Measurements from ENCODE around the gene RTN4.
"Not testable (repeated sequence)": the region's sequence is repeated elsewhere in the genome, so short reads cannot be mapped to it uniquely, and the experiment has no call there.

Gene RTN4

DNA sequence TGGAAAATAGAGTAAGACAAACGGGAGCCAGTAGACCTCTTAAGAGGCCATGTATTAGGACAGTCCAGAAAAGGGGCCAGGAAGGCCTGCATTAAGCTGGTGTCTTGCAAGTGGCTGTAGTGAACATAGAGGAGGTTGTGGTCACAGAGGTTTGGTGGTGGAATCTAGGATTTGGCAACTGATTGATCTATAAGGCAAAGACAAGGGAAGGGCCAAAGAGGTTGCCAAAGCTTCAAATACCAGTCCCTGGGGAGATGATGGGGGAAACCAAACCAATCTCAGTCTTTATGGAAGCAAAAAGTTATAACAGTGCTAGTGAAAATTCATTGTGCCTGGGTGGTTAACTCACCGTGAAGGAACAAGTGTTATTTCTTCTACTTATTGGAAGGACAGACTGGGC is 28.7 kb upstream of the RTN4 start:
- no peaks in the 10 kb centered on the region for H3K36me3 ChIP-seq (ENCODE audit: control insufficient read depth, insufficient read depth, low read length)
- TF ChIP-seq, protein P1, sequence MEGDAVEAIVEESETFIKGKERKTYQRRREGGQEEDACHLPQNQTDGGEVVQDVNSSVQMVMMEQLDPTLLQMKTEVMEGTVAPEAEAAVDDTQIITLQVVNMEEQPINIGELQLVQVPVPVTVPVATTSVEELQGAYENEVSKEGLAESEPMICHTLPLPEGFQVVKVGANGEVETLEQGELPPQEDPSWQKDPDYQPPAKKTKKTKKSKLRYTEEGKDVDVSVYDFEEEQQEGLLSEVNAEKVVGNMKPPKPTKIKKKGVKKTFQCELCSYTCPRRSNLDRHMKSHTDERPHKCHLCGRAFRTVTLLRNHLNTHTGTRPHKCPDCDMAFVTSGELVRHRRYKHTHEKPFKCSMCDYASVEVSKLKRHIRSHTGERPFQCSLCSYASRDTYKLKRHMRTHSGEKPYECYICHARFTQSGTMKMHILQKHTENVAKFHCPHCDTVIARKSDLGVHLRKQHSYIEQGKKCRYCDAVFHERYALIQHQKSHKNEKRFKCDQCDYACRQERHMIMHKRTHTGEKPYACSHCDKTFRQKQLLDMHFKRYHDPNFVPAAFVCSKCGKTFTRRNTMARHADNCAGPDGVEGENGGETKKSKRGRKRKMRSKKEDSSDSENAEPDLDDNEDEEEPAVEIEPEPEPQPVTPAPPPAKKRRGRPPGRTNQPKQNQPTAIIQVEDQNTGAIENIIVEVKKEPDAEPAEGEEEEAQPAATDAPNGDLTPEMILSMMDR (IDR thresholded peaks at IDR 0.05; ENCODE audit: insufficient read depth, low read length, poor library complexity, severe bottlenecking), result no peak
- H3K27me3 ChIP-seq (replicated peaks; ENCODE audit: control insufficient read depth, insufficient read depth, low read length), result no peaks in the 10 kb centered on the region
- H3K4me3 ChIP-seq (replicated peaks; ENCODE audit: low read depth, low read length), result no peak overlapping the region
- DNase-seq (ENCODE audit: extremely low read depth, insufficient read length), result no peak

GRCh38 chr2:55076721-55077120 is 26.5 kb upstream of the RTN4 start:
- H3K27me3 ChIP-seq (replicated peaks; ENCODE audit: control insufficient read depth, insufficient read depth, low read length), result no peaks in the 10 kb centered on the region
- TF ChIP-seq, protein P1 (IDR thresholded peaks at IDR 0.05; ENCODE audit: insufficient read depth, low read length, poor library complexity, severe bottlenecking), result no peak
- no peak for DNase-seq (ENCODE audit: extremely low read depth, insufficient read length)
- H3K4me3 ChIP-seq (replicated peaks; ENCODE audit: low read depth, low read length), result no peak overlapping the region
- no peaks in the 10 kb centered on the region for H3K36me3 ChIP-seq (ENCODE audit: control insufficient read depth, insufficient read depth, low read length)

DNA sequence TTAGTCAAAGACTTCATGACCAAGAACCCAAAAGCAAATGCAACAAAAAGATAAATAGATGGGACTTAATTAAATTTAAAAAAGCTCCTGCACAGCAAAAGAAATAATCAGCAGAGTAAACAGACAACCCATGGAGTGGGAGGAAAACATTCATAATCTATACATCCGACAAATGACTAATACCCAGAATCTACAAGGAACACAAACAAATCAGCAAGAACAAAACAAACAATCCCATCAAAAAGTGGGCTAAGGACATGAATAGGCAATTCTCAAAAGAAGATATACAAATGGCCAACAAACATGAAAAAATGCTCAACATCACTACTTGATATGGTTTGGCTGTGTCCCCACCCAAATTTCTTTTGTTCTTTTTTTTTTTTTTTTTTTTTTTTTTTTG is 25.8 kb upstream of the RTN4 start:
- not testable (repeated sequence) for H3K4me3 ChIP-seq (replicated peaks; ENCODE audit: low read depth, low read length); DNase-seq (ENCODE audit: extremely low read depth, insufficient read length); H3K27me3 ChIP-seq (replicated peaks; ENCODE audit: control insufficient read depth, insufficient read depth, low read length); H3K36me3 ChIP-seq (ENCODE audit: control insufficient read depth, insufficient read depth, low read length)

GRCh38 chr2:55073000-55073983 is 23.0 kb upstream of the RTN4 start:
- no peak overlapping the region for H3K4me3 ChIP-seq (replicated peaks; ENCODE audit: low read depth, low read length)
- no peaks in the 10 kb centered on the region for H3K27me3 ChIP-seq (replicated peaks; ENCODE audit: control insufficient read depth, insufficient read depth, low read length)
- no peaks in the 10 kb centered on the region for H3K36me3 ChIP-seq (ENCODE audit: control insufficient read depth, insufficient read depth, low read length)
- TF ChIP-seq, protein P1 (IDR thresholded peaks at IDR 0.05; ENCODE audit: insufficient read depth, low read length, poor library complexity, severe bottlenecking), result no peak
- DNase-seq (ENCODE audit: extremely low read depth, insufficient read length), result no peak

DNA sequence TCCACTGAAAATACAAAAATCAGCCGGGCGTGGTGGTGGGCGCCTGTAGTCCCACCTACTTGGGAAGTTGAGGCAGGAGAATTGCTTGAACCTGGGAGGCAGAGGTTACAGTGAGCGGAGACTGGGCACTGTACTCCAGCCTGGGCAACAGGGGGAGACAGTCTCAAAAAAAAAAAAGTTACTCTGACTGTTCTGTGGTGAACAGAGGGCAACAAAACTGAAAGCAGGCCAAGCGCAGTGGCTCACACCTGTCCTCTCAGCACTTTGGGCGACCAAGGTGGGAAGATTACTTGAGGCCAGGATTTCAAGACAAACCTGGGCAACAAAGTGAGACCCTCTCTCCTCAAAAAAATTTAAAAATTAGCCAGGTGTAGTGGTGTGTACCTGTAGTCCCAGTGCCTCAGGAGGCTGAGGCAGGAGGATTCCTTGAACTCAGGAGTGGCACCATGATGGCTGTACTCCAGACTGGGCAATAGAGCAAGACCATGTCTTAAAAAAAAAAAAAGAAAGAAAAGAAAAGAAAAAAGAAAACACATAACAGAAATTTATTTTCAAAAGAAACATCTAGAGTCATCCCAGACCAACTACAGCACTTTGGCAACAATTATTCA is 13.6 kb upstream of the RTN4 start:
- Histone ChIP-seq H3K27me3 (replicated peaks; ENCODE audit: control insufficient read depth, insufficient read depth, low read length) (no peaks in the 10 kb centered on the region), H3K36me3 (ENCODE audit: control insufficient read depth, insufficient read depth, low read length) (no peaks in the 10 kb centered on the region), H3K4me3 (replicated peaks; ENCODE audit: low read depth, low read length) (no peak overlapping the region)
- TF ChIP-seq, protein P1 (IDR thresholded peaks at IDR 0.05; ENCODE audit: insufficient read depth, low read length, poor library complexity, severe bottlenecking), result no peak
- DNase-seq (ENCODE audit: extremely low read depth, insufficient read length), result no peak

DNA sequence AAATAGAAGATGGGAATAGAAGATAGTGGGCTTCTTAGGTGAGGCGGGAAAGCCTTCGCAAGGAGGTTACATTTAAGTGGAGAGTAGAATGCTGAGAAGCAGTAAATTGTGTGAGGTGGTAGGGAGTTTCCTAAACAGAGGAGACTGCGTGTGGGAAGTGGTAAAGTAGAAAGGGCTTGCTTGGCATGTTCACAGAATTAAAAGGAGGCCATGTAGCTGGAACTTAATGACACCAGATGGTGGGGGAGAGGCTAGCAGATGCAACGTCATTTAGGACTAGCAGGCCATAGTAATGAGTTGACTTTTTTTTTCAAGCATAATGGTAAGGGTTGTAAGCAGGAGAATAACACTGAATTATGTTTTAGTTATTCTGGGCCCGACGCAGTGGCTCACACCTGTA is 13.0 kb upstream of the RTN4 start:
- no peak overlapping the region for H3K4me3 ChIP-seq (replicated peaks; ENCODE audit: low read depth, low read length)
- TF ChIP-seq, protein P1 (IDR thresholded peaks at IDR 0.05; ENCODE audit: insufficient read depth, low read length, poor library complexity, severe bottlenecking), result no peak
- H3K27me3 ChIP-seq (replicated peaks; ENCODE audit: control insufficient read depth, insufficient read depth, low read length), result no peaks in the 10 kb centered on the region
- no peaks in the 10 kb centered on the region for H3K36me3 ChIP-seq (ENCODE audit: control insufficient read depth, insufficient read depth, low read length)
- no peak for DNase-seq (ENCODE audit: extremely low read depth, insufficient read length)

All from GM06990 (cell line).